ENCODE measurements around the gene SH3TC2.

The SH3TC2 gene

DNA sequence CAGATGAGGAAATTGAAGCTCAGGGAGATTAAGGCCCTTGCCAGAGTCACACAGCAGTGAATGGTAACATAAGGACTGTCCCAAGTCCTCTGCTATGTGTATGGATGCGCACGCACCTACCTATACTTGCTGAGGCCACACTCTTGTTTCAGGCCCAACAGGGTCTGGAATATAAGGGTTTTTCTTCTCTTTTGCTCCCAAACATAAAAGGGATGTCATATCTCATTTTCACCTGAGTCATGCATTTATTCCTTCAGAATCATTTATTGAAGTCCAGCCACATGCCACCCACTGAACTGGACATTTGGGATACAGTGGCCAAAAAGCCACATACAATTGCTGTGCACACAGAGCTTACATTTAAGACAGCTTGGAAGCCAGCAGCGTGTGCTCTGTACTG is 92.0 kb downstream of the SH3TC2 start:
- TF ChIP-seq, protein P1, sequence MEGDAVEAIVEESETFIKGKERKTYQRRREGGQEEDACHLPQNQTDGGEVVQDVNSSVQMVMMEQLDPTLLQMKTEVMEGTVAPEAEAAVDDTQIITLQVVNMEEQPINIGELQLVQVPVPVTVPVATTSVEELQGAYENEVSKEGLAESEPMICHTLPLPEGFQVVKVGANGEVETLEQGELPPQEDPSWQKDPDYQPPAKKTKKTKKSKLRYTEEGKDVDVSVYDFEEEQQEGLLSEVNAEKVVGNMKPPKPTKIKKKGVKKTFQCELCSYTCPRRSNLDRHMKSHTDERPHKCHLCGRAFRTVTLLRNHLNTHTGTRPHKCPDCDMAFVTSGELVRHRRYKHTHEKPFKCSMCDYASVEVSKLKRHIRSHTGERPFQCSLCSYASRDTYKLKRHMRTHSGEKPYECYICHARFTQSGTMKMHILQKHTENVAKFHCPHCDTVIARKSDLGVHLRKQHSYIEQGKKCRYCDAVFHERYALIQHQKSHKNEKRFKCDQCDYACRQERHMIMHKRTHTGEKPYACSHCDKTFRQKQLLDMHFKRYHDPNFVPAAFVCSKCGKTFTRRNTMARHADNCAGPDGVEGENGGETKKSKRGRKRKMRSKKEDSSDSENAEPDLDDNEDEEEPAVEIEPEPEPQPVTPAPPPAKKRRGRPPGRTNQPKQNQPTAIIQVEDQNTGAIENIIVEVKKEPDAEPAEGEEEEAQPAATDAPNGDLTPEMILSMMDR (IDR thresholded peaks at IDR 0.05): no peak

DNA sequence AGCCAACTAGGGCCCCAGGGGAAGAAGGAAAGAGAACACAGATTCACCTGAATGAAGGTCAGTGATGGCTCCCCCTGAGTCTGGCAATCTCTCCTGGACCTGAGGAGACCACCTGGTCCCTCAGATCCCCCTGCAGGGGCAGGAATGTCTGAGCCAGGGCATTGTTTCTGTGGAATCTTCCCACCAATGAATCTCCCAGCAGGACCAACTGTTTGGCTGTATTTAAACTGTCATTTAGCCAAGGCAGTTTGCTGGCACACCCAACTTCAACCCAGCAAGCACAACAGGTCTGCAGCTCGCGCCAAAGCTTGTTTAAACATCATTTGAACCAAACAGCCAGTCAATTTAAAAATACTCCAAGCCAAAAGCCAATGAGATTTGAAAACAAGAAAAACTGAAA is 92.6 kb downstream of the SH3TC2 start:
- TF ChIP-seq, protein P1 (IDR thresholded peaks at IDR 0.05): no peak

DNA sequence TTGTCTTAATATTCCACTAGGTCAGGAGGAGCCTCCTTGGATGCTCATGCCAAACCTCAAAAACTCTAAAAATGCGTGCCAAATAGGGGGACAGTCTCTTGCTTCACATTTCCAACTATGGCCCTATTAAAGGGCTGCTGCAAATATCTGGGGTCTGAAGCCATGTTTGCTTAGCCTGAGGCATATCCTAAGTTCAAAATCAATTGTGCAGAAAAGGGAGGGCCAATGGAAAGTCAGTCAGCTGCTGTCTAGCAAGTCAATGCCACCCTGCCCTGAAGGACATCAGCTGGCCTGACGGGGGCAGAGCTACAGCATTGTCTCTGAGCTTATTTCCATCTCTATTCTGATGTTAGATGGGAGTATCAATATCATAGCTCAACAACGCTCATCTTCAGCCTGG is 93.6 kb downstream of the SH3TC2 start:
- TF ChIP-seq, protein P1 (IDR thresholded peaks at IDR 0.05): no peak

DNA sequence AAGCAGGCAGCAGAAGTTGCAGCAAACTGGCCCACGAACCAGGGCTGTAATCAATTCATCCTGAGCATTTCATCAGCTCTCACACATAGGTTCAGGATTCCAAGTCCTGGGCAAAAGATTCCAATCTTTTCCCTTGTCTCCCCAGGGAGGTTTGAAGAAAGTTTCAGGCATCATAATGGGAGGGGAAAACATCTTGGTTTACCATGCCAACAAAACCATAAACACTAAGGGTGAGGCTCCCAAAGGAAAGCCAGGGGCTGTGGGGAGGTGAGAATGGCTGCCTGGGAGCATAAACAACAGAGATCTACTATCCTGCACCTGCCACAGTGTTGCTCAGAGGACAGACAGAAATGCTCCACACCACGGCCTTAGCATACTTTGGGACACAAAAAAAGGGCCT is 94.6 kb downstream of the SH3TC2 start:
- TF ChIP-seq, protein P1 (IDR thresholded peaks at IDR 0.05): no peak

DNA sequence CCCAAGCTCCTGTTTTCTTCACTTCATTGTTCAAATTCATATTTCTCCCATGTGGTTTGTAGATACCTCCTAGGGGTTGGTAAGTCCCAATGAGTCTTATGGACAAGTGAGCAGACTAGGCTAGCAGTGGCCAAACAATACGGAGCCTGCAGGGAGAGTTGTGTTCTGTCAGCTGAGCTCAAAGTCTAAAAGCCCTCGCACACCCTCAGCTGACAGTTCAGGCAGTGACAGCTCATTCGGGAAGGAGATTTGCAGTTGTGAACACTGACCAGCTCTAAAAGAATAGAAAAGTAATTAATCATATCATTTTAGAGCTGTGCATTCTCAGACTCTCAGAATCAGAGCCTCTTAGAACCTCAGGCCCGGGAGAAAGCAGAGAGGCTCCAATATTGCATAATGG is 95.1 kb downstream of the SH3TC2 start:
- TF ChIP-seq, protein P1 (IDR thresholded peaks at IDR 0.05): no peak

DNA sequence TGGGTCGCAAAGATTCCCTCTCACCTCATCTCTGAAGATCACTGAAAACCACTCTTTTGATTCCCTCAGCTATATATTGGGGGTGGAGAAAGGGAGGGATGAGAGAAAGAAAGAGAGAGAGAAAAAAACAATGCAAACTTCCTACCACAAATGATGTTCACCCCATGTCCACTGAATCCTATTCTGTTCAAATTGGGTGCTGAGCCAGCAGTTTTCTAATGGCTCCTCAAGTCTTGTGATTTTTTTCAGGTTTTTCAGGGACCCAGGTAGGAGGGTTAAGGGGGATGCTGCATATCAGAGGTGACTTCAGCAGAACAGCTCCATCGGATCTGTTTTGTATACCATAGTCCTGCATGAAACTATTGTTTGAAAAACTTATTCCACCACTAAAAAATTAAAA is 95.9 kb downstream of the SH3TC2 start:
- TF ChIP-seq, protein P1 (IDR thresholded peaks at IDR 0.05): no peak

DNA sequence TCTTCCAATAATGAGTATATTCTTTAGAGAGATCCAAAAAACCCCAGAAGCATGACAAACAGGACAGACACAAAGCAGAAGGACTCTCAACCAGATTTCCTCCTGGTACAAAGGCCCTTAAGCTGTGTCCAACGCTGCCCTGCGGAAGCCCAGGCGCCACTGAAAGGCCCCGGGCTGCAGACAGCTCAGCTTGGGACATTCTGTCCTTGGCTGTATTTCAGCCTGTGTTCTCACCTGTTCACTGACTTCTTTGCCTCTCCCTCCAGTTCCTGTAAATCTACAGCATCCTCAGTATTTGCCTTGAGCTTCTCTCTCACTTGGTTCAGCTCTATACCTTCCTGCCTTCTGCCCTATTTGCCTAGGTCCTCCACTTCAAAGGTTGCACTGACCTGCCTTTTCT is 96.5 kb downstream of the SH3TC2 start:
- TF ChIP-seq, protein P1 (IDR thresholded peaks at IDR 0.05): no peak

DNA sequence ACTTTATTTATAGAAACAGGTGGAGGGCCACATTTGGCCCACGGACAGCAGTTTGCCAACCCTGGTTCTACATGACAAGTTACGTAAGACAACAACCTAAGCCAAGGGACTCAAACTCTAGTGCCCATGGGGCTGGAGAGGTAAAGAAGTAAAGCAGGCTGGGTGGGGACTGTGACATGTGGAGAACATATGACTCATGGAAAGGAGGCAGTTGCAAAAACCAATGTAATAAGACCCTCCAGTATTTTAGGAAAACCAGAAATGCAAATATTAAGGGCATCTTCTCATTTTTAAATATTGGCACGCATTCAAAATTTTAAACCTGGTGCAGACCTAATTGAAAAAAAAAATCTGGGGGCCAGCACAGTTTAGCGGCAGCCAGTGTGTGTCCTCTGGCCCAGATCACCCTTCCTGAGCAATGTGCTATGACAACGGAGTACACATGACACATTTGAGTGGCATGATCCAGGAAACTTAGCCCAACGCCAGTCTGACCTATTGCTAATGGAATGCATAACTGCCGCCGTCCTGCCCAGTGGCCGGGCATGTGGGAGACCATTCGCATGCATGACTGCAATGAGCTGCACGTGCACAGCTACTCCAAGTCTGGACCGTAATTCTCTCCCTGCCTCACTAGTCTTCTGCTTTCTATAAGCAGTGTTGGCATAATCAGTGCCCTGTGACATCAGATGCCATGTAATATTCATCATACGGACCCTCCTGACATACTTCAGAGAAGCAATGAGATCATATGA is 97.2 kb downstream of the SH3TC2 start:
- TF ChIP-seq, protein P1 (IDR thresholded peaks at IDR 0.05): no peak
